GM23248 (cell line): ENCODE data around the gene CRYAB.

ENCODE experiments used
- EZH2 ChIP-seq: fragments of 200-600 bp; sonication (generic); IDR thresholded peaks from 2 replicates; pipeline ENCODE4 v1.6.1; 2018; ENCODE audit warnings: antibody characterized with exemption, mild to moderate bottlenecking; ENCODE audit not compliant: insufficient read depth, poor library complexity, severe bottlenecking
- EZH2phosphoT487 ChIP-seq: fragments of 200-600 bp; sonication (generic); IDR thresholded peaks from 2 replicates; pipeline ENCODE4 v1.6.1; 2018; ENCODE audit warnings: antibody characterized with exemption, moderate library complexity, mild to moderate bottlenecking, low read depth; ENCODE audit not compliant: insufficient read depth

DNA sequence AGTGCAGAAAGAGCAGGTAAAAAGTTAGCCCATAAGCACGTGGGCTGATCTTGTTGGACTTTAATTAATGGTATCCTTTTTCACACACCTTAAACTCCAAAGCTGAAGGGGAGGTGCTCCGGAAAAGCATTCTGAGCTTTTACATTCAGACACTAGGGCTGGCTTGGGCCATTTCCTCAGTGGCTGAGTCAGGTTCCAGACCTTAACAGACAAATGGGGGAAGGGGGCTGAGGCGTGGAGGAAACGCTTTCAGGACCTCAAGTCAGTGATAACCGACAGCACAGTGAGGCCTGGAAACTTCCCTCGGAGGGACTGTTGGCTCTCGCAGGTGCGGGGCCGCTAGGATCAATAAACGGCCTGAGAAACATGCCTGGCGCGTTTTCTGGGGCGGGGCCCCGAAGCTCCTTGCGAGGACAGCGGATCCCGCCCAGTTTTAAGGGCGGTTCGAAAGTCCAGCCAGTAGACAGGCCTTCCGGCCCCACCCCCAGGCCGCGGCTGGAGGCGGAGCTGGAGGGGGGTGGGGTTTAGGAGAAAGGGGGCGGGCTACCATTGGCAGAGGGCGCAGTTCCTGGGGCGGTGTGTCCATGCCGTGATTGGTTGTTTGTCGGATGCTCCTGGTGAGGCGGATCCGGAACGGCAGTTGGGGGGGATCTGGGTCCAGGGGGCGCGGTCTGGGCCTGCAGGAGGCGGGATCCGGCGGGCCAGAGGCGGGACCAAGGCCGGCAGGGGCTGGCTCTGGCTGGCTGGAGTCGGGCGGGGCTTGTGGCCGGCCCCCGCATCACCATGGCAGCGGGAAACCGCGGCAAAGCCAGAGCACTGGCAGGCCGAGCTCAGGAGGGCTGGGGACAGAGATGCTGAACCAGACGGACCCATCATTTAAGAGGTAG lies 15.2 kb upstream of the CRYAB start:
- no peak for TF ChIP-seq EZH2
- no peak for TF ChIP-seq EZH2phosphoT487
